T-helper 1 cell treated with Interleukin-12 subunit alpha and Interleukin-12 subunit beta and Interleukin-4 antibody, amounts not matched to agents 30 ng/mL and 1 ng/mL, for 36 hours (primary cell): ENCODE measurements around the gene CYP2A6. TPM values are rescaled to one million over a fixed set of nuclear protein-coding genes. Genes with fewer than 3 reads are reported as not detected.
"Not testable (repeated sequence)": the region's sequence is repeated elsewhere in the genome, so short reads cannot be mapped to it uniquely, and the experiment has no call there.

Source experiments
- intact Hi-C: fragments of 100-400 bp; cut with micrococcal nuclease; formaldehyde crosslinking; loops from one replicate; pipeline ENCODE4 v1.15.1; 2024
- total RNA-seq: library from RNA; stranded (reverse); gene quantifications from 2 replicates; pipeline ENCODE4 v1.2.3, GENCODE V29; 2022

Gene CYP2A6
- total RNA-seq, 1 donor from 2014 or later, result not detected

GRCh38 chr19:40819479-40820234 lies 30.6 kb downstream of the CYP2A6 start:
- intact Hi-C loops, result loop anchor here (1.0 to 5.0 kb wide), 3 partner anchors 41 to 308 kb away; partner anchors contain the start of gene RAB4B

DNA sequence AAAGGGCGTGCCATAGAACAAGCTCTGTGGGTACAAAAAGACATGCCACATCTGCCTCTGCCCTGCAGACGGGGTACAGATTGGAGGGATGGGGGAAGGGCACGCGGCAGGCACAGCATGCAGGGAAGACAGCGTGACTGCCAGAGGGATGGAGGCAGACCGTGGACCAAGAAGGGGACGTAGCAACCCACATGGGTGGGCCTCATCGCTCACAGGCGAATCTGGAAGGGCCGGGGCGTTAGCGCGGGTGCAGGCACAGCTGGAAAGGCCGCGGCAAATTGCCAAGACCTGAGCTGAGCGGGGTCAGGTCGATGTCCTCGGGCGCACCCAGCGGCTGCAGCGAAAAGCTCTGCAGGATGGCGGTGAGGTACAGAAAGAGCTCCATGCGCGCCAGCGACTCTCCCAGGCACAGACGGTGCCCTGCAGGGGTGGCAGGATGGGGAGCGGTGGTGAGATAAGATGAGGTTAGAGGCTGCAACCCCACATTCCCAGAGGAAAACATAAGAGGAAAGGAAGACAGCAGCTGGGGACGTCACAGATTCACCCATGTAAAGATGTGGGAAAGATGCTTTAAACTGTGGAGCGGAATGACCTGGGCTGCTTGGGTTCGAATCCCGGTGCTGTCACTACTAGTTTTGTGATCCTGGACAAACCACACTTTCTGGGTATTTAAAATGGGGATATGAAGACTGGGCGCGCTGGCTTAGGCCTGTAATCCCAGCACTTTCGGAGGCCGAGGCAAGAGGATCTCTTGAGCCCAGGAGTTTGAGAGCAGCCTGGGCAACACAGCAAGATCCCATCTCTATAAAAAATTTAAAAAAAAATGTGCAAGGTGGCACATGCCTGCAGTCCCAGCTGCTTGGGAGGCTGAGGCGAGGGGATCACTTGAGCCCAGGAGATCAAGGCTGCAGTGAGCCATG lies 31.5 kb downstream of the CYP2A6 start:
- intact Hi-C loops, result loop anchor here (1.0 to 5.0 kb wide), 3 partner anchors 40 to 309 kb away; partner anchors contain the start of gene RAB4B

DNA sequence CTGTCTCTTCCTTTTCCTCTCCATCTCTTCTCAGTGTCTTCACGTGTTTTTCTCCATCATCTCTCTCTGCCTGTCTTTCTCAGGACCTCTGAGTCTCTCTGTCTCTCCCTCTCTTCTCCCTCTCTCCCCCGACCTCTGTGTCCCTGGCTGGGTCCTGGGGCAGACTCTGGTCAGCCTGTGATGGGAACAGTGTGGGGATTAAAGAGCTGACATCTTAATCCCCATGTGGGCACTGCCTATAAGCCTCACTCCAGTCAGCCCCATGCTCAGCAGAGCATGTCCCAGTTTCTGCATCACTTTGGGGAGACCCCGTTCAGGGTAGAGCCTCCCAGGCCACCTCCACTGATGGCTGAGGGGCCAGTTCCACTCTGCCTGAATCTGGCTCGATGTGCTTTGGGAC lies 35.0 kb downstream of the CYP2A6 start:
- intact Hi-C loops, result loop anchor here (5.0 kb wide), 1 partner anchor 312 kb away; no protein-coding TSS in a partner anchor

GRCh38 chr19:40813182-40813581 lies 37.1 kb downstream of the CYP2A6 start:
- intact Hi-C loops, result no loop called here

DNA sequence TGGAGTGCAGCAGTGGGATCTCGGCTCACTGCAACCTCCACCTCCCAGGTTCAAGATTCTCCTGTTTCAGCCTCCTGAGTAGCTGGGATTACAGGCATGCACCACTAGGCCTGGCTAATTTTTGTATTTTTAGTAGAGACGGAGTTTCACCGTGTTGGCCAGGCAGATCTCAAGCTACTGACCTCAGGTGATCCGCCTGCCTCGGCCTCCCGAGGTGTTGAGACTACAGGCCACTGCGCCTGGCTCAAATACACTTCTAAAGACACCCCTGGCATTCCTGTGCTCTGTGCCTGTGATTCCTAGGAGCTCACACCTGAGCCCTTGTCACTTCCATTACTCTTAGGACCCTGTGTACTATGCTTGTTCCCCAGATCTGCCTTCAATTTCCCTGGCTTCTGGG lies 37.7 kb downstream of the CYP2A6 start:
- intact Hi-C loops, result not testable (repeated sequence)

DNA sequence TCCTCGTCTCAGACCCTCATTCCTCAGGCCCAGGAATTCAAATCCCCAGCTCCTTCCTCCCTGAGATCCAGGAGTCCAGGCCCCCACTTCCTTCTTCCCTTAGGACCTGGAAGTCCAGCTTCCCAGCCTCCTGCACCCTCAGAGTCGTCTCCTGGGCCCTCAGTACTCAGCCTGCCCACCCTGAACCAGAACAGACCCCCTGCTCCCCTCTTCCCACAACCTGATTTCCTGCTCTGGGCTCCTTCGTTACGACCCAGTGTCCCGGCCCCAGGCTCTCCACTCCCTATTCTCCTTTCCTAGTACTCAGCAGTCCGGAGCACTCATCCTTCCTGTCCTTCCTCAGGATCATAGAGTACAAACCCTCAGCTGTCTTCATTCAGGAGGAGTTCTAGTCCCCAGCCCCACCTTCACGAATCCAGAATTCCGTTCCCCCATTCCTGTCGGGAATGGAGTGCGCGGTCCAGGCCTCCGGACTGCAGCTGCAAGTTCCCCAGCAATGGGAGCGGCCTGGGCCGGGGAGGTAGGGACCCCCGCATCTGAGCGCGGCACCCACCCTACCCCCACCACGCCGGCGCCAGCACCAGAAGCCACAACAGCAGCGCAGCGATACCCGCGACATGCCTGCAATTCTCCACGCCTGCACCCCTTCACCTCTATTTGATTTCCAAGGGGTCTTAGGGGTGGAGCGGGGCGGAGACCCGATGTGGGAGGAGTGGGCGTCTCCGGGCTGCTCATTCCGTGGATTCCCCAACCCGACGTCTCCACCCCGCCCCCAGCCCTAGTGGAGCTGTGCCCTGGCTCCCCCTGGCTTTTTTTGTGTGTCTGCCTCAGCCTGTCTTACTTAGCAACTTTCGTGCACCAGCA lies 38.5 kb downstream of the CYP2A6 start:
- intact Hi-C loops, result no loop called here

DNA sequence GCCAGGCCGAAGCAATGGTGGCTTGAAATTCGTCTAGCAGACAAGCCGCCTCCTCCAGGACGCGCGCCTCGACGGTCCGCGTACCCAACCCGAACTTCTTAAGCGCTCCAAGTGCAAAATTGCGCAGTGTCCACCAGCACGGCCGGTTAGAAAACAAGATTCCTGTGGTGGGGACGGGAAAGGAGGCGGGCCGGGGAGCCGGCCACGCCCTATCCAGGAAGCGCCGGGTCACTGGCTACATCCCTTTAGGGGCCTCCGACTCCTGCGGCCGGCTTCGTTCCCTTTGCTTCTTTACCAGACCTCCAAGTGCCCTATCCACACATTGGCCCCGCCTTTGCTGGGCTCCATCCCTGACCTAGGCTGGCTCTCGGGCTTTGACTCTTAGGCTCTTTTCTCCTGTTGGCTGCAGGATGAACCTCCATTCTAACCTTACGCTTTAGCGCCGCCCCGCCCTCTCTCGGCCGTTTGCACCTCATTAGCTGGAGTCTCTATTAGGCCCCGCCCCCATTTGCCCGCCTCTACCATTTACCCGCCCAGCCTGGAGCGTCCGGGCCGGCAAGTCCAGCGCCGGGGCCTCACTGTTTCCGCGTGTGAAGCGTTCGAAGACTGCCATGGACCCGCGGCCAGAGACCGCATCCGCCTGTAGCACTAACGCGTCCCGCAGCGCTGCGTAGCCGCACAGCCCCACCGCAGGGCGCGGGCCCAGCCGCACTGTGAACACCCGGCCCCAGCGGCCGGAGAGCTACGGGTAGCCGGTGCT lies 39.4 kb downstream of the CYP2A6 start:
- intact Hi-C loops, result loop anchor here (1.0 kb wide), 1 partner anchor 9 kb away; no protein-coding TSS in a partner anchor

DNA sequence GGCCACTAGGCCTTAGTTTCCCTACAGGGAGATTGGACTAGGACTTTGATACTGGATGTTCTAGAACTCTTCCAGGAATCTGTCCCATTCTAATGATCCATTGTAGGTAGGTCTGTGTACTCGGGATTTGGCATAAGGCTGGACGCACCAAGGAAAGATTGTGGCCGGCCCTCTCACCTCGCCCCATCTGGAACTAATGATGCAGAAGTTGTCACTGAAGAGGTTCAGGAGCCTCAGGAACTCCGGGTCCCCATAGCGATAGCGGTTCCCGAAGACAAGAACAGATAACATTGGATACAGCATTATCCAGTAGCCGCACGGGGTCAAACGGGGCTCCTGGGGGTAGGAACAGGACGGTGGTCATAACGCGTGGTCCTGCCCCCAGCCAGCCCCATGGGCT lies 40.1 kb downstream of the CYP2A6 start:
- intact Hi-C loops, result loop anchor here (1.0 kb wide), 1 partner anchor 8 kb away; no protein-coding TSS in a partner anchor

GRCh38 chr19:40809358-40810086 lies 40.7 kb downstream of the CYP2A6 start:
- intact Hi-C loops, result loop anchor here (1.0 to 5.0 kb wide), 2 partner anchors 7 to 333 kb away; no protein-coding TSS in a partner anchor

- intact Hi-C loops, result loop anchor here (5.0 kb wide), 1 partner anchor 334 kb away; no protein-coding TSS in a partner anchor
Observed at GRCh38 chr19:40808497-40808896, 41.8 kb downstream of the CYP2A6 start.

- intact Hi-C loops, result loop anchor here (5.0 kb wide), 1 partner anchor 334 kb away; no protein-coding TSS in a partner anchor
Observed at GRCh38 chr19:40808021-40808325, 42.3 kb downstream of the CYP2A6 start.

- intact Hi-C loops, result loop anchor here (1.0 to 5.0 kb wide), 3 partner anchors 57 to 335 kb away; partner anchors contain the start of genes ACTMAP and SNRPA
Observed at GRCh38 chr19:40807147-40808020, 42.9 kb downstream of the CYP2A6 start.

- intact Hi-C loops, result loop anchor here (1.0 to 5.0 kb wide), 5 partner anchors 8 to 336 kb away; partner anchors contain the start of genes ACTMAP, RAB4B and SNRPA
Observed at GRCh38 chr19:40806423-40807146, 43.7 kb downstream of the CYP2A6 start.

GRCh38 chr19:40805258-40805868 lies 44.9 kb downstream of the CYP2A6 start:
- intact Hi-C loops, result loop anchor here (1.0 to 5.0 kb wide), 2 partner anchors 88 to 337 kb away; partner anchors contain the start of gene ITPKC

- intact Hi-C loops, result loop anchor here (1.0 to 5.0 kb wide), 3 partner anchors 88 to 502 kb away; partner anchors contain the start of gene ITPKC
Observed at GRCh38 chr19:40804783-40805242, 45.4 kb downstream of the CYP2A6 start.

DNA sequence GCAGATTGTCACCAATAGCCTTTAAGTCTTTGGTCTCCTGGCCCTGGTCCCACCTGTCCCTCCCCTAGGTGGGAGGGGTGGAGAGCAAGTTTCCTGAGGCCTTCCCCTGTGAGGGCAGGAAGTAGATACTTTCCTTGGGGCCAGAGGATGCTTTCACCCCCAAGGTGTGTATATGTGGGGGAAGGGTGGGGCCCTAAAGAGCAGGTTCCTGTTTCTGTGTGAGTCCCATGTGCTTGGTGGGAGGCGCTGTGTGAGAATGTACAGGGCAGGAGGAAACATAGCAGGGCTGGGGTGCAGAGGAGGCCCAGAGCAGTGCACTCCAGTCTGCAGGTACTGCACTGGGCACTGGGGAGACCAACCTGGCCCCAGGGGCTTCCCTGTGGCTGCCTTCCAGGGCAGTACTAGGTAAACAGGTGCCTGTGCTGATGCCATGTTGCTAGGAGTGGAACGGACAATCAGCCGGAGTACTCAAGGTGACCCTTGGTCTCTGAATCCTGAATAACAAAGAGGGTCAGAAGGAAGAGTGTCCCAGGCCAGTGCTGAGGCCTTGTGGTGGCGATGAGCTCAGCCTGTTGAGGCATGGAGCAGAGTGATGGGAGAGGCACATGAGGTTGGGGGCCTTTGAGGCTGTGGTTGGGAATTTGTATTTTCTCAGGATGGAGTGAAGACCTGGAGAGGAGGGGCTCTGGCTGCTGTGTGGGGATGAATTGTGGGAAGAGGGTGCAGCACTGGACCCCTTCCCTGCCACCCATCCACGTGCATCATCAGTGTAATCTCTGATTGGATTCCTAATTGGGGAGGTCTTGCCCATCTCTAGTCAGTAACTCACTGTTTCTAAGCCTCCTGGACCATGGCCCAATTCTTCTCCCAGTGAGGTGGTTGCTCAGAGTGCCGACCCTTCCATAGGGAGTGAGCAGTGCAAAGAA lies 46.1 kb downstream of the CYP2A6 start:
- intact Hi-C loops, result loop anchor here (5.0 kb wide), 1 partner anchor 503 kb away; no protein-coding TSS in a partner anchor
